PC-3 (cell line): ENCODE measurements around the gene NMD3.

Source experiments
- CTCF ChIP-seq: fragments of 300-600 bp; sonication (generic); conservative IDR thresholded peaks from 2 replicates; pipeline ENCODE4 v1.5.1; 2017; ENCODE audit warnings: antibody characterized with exemption, low read depth, mild to moderate bottlenecking, low read length
- EZH2 ChIP-seq: fragments of 300-600 bp; sonication (generic); IDR thresholded peaks from one replicate; pipeline ENCODE4 v1.6.1; 2017; ENCODE audit warnings: antibody characterized with exemption, mild to moderate bottlenecking, low read length; ENCODE audit not compliant: unreplicated experiment
- EZH2phosphoT487 ChIP-seq: fragments of 300-600 bp; sonication (generic); IDR thresholded peaks from 2 replicates; pipeline ENCODE4 v1.6.1; 2018; ENCODE audit warnings: mild to moderate bottlenecking, antibody characterized with exemption, low read length, borderline replicate concordance

GRCh38 chr3:161175506-161175905, 45.6 kb upstream of the NMD3 start:
- TF ChIP-seq CTCF (no peak), EZH2phosphoT487 (no peak), EZH2 (no peak)
